Smooth muscle cell (in vitro differentiated cells): ENCODE measurements around the gene KIFC1. TPM values are rescaled to one million over a fixed set of nuclear protein-coding genes. Genes with fewer than 3 reads are reported as not detected.

Experiments
- DNase-seq: peaks from one replicate; lab custom pipeline; 2025; ENCODE audit not compliant: unreplicated experiment; lab: John Stamatoyannopoulos, UW
- H2AFZ ChIP-seq: fragments of 200-600 bp; sonication (generic); 2 replicates; pipeline ENCODE4 v1.6.0; 2016; ENCODE audit warnings: antibody characterized with exemption, low read depth, mild to moderate bottlenecking
- H3F3A ChIP-seq: fragments of 200-600 bp; sonication (generic); 2 replicates; pipeline ENCODE4 v1.6.0; 2017; ENCODE audit warnings: antibody characterized with exemption, low read depth
- H3K27ac ChIP-seq: fragments of 200-600 bp; sonication (generic); 2 replicates; pipeline ENCODE4 v1.5.1; 2016; ENCODE audit warnings: low read depth, mild to moderate bottlenecking
- H3K27me3 ChIP-seq: fragments of 200-600 bp; sonication (generic); 2 replicates; pipeline ENCODE4 v1.6.1; 2016; ENCODE audit warnings: low read depth, mild to moderate bottlenecking
- H3K36me3 ChIP-seq: fragments of 200-600 bp; sonication (generic); 2 replicates; pipeline ENCODE4 v1.5.1; 2016; ENCODE audit warnings: low read depth
- H3K4me1 ChIP-seq: fragments of 200-600 bp; sonication (generic); 2 replicates; pipeline ENCODE4 v1.5.1; 2016; ENCODE audit warnings: low read depth
- H3K4me2 ChIP-seq: fragments of 200-600 bp; sonication (generic); 2 replicates; pipeline ENCODE4 v1.6.0; 2016; ENCODE audit warnings: mild to moderate bottlenecking
- H3K4me3 ChIP-seq: fragments of 200-600 bp; sonication (generic); 2 replicates; pipeline ENCODE4 v1.5.1; 2016; ENCODE audit warnings: mild to moderate bottlenecking
- H3K79me2 ChIP-seq: fragments of 200-600 bp; sonication (generic); 2 replicates; pipeline ENCODE4 v1.6.0; 2016; ENCODE audit warnings: low read depth, mild to moderate bottlenecking
- H3K9ac ChIP-seq: fragments of 200-600 bp; sonication (generic); 2 replicates; pipeline ENCODE4 v1.6.0; 2016; ENCODE audit warnings: low read depth
- H3K9me3 ChIP-seq: fragments of 200-600 bp; sonication (generic); replicated peaks from 2 replicates; pipeline ENCODE4 v1.5.1; 2016; ENCODE audit warnings: low read depth
- H4K20me1 ChIP-seq: fragments of 200-600 bp; sonication (generic); 2 replicates; pipeline ENCODE4 v1.6.0; 2016; ENCODE audit warnings: low read depth
- WGBS: methylation state at CpG from one replicate; pipeline ENCODE4 v1.1.7; 2016; ENCODE audit warnings: low lambda C conversion rate; 5-methylcytosine and 5-hydroxymethylcytosine counted together
- microRNA-seq: library from miRNA; unstranded; fragments of <30 nt; microRNA quantifications from one replicate; pipeline ENCODE4, GENCODE V29; 2016; ENCODE audit warnings: borderline number of aligned reads
- polyA plus RNA-seq: library from polyadenylated mRNA; unstranded; fragments of >200 nt; fragmentation: Nextera tagmentation; extraction: Ambion mirVana; gene quantifications from 2 replicates; pipeline ENCODE4 v1.2.1, GENCODE V29; 2016
- small RNA-seq: library from RNA; depleted of rRNA; stranded (forward); fragments of <200 nt; gene quantifications from one replicate; pipeline ENCODE3, GENCODE V24; 2014
- total RNA-seq: library from RNA; depleted of rRNA; stranded (reverse); fragments of >200 nt; gene quantifications from 2 replicates; pipeline ENCODE4 v1.2.3, GENCODE V29; 2014
- TF ChIP-seq, protein P1 (sequence below): fragments of 200-600 bp; sonication (generic); IDR thresholded peaks from 2 replicates; pipeline ENCODE4 v1.5.1; 2017; ENCODE audit warnings: borderline replicate concordance, mild to moderate bottlenecking, antibody characterized with exemption; ENCODE audit not compliant: insufficient read depth, poor library complexity, severe bottlenecking

Gene KIFC1
- total and polyA plus RNA-seq, 2 experiments from 2014 or later, result 8.8 to 12.0 TPM

DNA sequence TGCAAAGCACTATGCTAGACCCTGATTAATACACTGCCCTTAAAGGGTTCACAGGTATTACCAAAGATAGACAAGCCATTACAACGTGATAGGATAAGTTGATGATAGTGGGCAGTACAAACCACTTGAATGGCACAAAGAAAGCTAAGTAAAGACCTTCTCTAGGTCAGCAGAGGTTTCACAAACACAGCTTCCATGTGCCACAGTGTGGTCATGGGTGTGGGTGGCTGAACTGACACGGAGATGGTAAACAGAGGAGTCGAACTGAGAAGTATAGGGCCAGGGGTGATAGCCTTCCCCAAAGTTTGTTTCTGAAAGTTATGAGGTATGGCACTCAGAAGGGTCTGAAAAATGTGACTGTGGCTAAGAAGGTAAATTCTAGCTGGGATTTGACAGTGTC, 67.1 kb downstream of the KIFC1 start:
- Histone ChIP-seq H3K27me3 (peaks cover 7% of the 10 kb centered on the region), H3K27ac (no peak overlapping the region), H3F3A (no peaks in the 10 kb centered on the region), H3K9ac (no peak overlapping the region), H3K79me2 (peaks cover 15% of the 10 kb centered on the region), H2AFZ (no peak overlapping the region), H4K20me1 (no peaks in the 10 kb centered on the region), H3K4me1 (peaks cover 5% of the 10 kb centered on the region), H3K9me3 (no peaks in the 10 kb centered on the region), H3K36me3 (no peaks in the 10 kb centered on the region), H3K4me3 (no peak overlapping the region), H3K4me2 (no peak overlapping the region)
- TF ChIP-seq, protein P1, sequence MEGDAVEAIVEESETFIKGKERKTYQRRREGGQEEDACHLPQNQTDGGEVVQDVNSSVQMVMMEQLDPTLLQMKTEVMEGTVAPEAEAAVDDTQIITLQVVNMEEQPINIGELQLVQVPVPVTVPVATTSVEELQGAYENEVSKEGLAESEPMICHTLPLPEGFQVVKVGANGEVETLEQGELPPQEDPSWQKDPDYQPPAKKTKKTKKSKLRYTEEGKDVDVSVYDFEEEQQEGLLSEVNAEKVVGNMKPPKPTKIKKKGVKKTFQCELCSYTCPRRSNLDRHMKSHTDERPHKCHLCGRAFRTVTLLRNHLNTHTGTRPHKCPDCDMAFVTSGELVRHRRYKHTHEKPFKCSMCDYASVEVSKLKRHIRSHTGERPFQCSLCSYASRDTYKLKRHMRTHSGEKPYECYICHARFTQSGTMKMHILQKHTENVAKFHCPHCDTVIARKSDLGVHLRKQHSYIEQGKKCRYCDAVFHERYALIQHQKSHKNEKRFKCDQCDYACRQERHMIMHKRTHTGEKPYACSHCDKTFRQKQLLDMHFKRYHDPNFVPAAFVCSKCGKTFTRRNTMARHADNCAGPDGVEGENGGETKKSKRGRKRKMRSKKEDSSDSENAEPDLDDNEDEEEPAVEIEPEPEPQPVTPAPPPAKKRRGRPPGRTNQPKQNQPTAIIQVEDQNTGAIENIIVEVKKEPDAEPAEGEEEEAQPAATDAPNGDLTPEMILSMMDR, result no peak
- no peak for DNase-seq
- 92% methylated on average over 3 of the region's 3 CpGs for WGBS

DNA sequence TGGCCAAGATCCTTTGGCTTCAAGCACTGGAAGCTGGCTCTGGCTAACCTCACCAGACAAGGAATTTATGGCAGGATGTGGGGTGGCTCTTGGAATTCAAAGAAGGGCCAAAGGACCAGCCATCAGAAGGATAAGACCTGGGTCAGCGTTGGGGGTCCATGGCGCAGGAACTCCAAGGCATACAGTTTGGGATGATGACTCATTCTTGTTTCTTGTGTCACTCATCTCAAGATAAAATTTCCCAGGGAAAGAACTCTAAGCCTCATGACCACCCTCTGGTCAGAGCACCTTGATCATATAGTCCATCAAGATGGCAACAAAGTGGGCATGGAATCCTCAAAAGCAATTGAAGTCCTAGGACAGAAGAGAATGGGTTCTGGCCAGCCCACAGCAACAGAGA, 67.6 kb downstream of the KIFC1 start:
- H2AFZ ChIP-seq, result no peak overlapping the region
- 88% methylated on average over 2 of the region's 2 CpGs for WGBS
- H3K27me3 ChIP-seq, result peaks cover 7% of the 10 kb centered on the region
- H3K9me3 ChIP-seq, result no peaks in the 10 kb centered on the region
- no peak overlapping the region for H3K4me3 ChIP-seq
- peaks cover 11% of the 10 kb centered on the region for H3K79me2 ChIP-seq
- DNase-seq, result no peak
- no peaks in the 10 kb centered on the region for H4K20me1 ChIP-seq
- H3K9ac ChIP-seq, result no peak overlapping the region
- H3K27ac ChIP-seq, result no peak overlapping the region
- no peak overlapping the region for H3K4me2 ChIP-seq
- peaks cover 5% of the 10 kb centered on the region for H3K4me1 ChIP-seq
- H3F3A ChIP-seq, result no peaks in the 10 kb centered on the region
- H3K36me3 ChIP-seq, result no peaks in the 10 kb centered on the region
- TF ChIP-seq, protein P1, result no peak

Small RNA genes within 50 kb of the gene (microRNA-seq; reads per million reads assigned to microRNA genes)
- gene MIR5004, result not detected

Small RNA genes within 50 kb of the gene (small RNA-seq; reads per million reads assigned to genes)
- not detected for gene RPL35AP4
- gene ZBTB9, result not detected

Other genes with a start within 250 kb of the KIFC1 start
- 0.36 and 1.1 TPM in 2 replicates for gene COL11A2, start 199.4 kb upstream of the KIFC1 start, total RNA-seq
- gene COL11A2, start 199.4 kb upstream of the KIFC1 start, polyA plus RNA-seq, result 1.2 and 1.5 TPM in 2 replicates
- 24.3 and 25.7 TPM in 2 replicates for gene RXRB, start 191.2 kb upstream of the KIFC1 start, total RNA-seq
- 28.2 and 33.7 TPM in 2 replicates for gene RXRB, start 191.2 kb upstream of the KIFC1 start, polyA plus RNA-seq
- gene SLC39A7, start 191.0 kb upstream of the KIFC1 start, total RNA-seq, result 112 and 140 TPM in 2 replicates
- 87.2 and 89.5 TPM in 2 replicates for gene SLC39A7, start 191.0 kb upstream of the KIFC1 start, polyA plus RNA-seq
- 2.9 and 4.9 TPM in 2 replicates for gene HSD17B8, start 187.2 kb upstream of the KIFC1 start, total RNA-seq
- gene HSD17B8, start 187.2 kb upstream of the KIFC1 start, polyA plus RNA-seq, result 3.7 and 9.6 TPM in 2 replicates
- gene RING1, start 183.3 kb upstream of the KIFC1 start, total RNA-seq, result 23.4 and 32.2 TPM in 2 replicates
- gene RING1, start 183.3 kb upstream of the KIFC1 start, polyA plus RNA-seq, result 31.6 and 35.1 TPM in 2 replicates
- 23.1 and 34.7 TPM in 2 replicates for gene VPS52, start 119.9 kb upstream of the KIFC1 start, total RNA-seq
- 22.6 and 37.0 TPM in 2 replicates for gene VPS52, start 119.9 kb upstream of the KIFC1 start, polyA plus RNA-seq
- 2,939 and 3,261 TPM in 2 replicates for gene RPS18, start 119.7 kb upstream of the KIFC1 start, total RNA-seq
- gene RPS18, start 119.7 kb upstream of the KIFC1 start, polyA plus RNA-seq, result 1,790 and 1,848 TPM in 2 replicates
- 2.9 and 4.6 TPM in 2 replicates for gene B3GALT4, start 114.7 kb upstream of the KIFC1 start, total RNA-seq
- gene B3GALT4, start 114.7 kb upstream of the KIFC1 start, polyA plus RNA-seq, result 6.1 and 14.6 TPM in 2 replicates
- 52.5 and 67.9 TPM in 2 replicates for gene WDR46, start 102.6 kb upstream of the KIFC1 start, total RNA-seq
- 69.9 and 78.6 TPM in 2 replicates for gene WDR46, start 102.6 kb upstream of the KIFC1 start, polyA plus RNA-seq
- 21.4 and 33.8 TPM in 2 replicates for gene PFDN6, start 102.2 kb upstream of the KIFC1 start, total RNA-seq
- gene PFDN6, start 102.2 kb upstream of the KIFC1 start, polyA plus RNA-seq, result 23.1 and 24.0 TPM in 2 replicates
- 21.8 and 31.9 TPM in 2 replicates for gene RGL2, start 92.9 kb upstream of the KIFC1 start, total RNA-seq
- gene RGL2, start 92.9 kb upstream of the KIFC1 start, polyA plus RNA-seq, result 55.6 and 58.7 TPM in 2 replicates
- gene TAPBP, start 77.7 kb upstream of the KIFC1 start, total RNA-seq, result 30.2 and 34.7 TPM in 2 replicates
- gene TAPBP, start 77.7 kb upstream of the KIFC1 start, polyA plus RNA-seq, result 75.9 and 81.6 TPM in 2 replicates
- 9.6 and 11.0 TPM in 2 replicates for gene ZBTB22, start 74.1 kb upstream of the KIFC1 start, total RNA-seq
- 22.9 and 24.9 TPM in 2 replicates for gene ZBTB22, start 74.1 kb upstream of the KIFC1 start, polyA plus RNA-seq
- gene DAXX, start 68.9 kb upstream of the KIFC1 start, total RNA-seq, result 19.0 and 23.7 TPM in 2 replicates
- 38.3 and 51.3 TPM in 2 replicates for gene DAXX, start 68.9 kb upstream of the KIFC1 start, polyA plus RNA-seq
- 30.0 and 39.3 TPM in 2 replicates for gene PHF1, start 19.2 kb downstream of the KIFC1 start, total RNA-seq
- 36.9 and 52.2 TPM in 2 replicates for gene PHF1, start 19.2 kb downstream of the KIFC1 start, polyA plus RNA-seq
- 126 and 173 TPM in 2 replicates for gene CUTA, start 26.3 kb downstream of the KIFC1 start, total RNA-seq
- 289 and 298 TPM in 2 replicates for gene CUTA, start 26.3 kb downstream of the KIFC1 start, polyA plus RNA-seq
- 8.6 and 10.4 TPM in 2 replicates for gene SYNGAP1, start 28.2 kb downstream of the KIFC1 start, total RNA-seq
- gene SYNGAP1, start 28.2 kb downstream of the KIFC1 start, polyA plus RNA-seq, result 1.9 and 7.9 TPM in 2 replicates
- gene ZBTB9, start 62.8 kb downstream of the KIFC1 start, total RNA-seq, result 7.5 and 11.6 TPM in 2 replicates
- gene ZBTB9, start 62.8 kb downstream of the KIFC1 start, polyA plus RNA-seq, result 6.2 and 10.9 TPM in 2 replicates
- 23.6 and 23.8 TPM in 2 replicates for gene BAK1, start 188.5 kb downstream of the KIFC1 start, total RNA-seq
- gene BAK1, start 188.5 kb downstream of the KIFC1 start, polyA plus RNA-seq, result 43.7 and 50.4 TPM in 2 replicates
- gene ITPR3, start 229.5 kb downstream of the KIFC1 start, total RNA-seq, result 4.7 and 7.4 TPM in 2 replicates
- 2.0 and 5.7 TPM in 2 replicates for gene ITPR3, start 229.5 kb downstream of the KIFC1 start, polyA plus RNA-seq